MCF 10A (cell line): Measurements from ENCODE around the gene MREG. TPM values are rescaled to one million over a fixed set of nuclear protein-coding genes. Genes with fewer than 3 reads are reported as not detected.

Source experiments
- BruUV-seq: library from RNA; stranded (reverse); fragments of 400-500 nt; replicated peaks from 2 replicates; lab custom pipeline; 2021; lab: Mats Ljungman, UMichigan
- CTCF ChIA-PET: fragments of 300-600 bp; sonication (Branson Sonifier 250); formaldehyde crosslinking; extraction: SDS; loops from one replicate; lab custom pipeline; 2021; ENCODE audit warnings: antibody characterized with exemption, inconsistent platforms; lab: Yijun Ruan, JAX
- POLR2A ChIA-PET: fragments of 300-600, 350-650 bp; sonication (Branson Sonifier 250); formaldehyde crosslinking; extraction: SDS; loops from one replicate; lab custom pipeline; 2020; ENCODE audit warnings: antibody characterized with exemption, inconsistent platforms; lab: Yijun Ruan, JAX
- DNase-seq: peaks from one replicate; pipeline ENCODE4 v3.0.0-alpha.2; 2018; ENCODE audit not compliant: unreplicated experiment
- H3K27ac Mint-ChIP-seq: one replicate; pipeline ENCODE4 v1.8.0; 2022; ENCODE audit warnings: mild to moderate bottlenecking, low read depth, mixed read lengths; ENCODE audit not compliant: unreplicated experiment
- H3K27me3 Mint-ChIP-seq: one replicate; pipeline ENCODE4 v1.8.0; 2022; ENCODE audit warnings: mixed read lengths; ENCODE audit not compliant: insufficient read depth, unreplicated experiment
- H3K36me3 Mint-ChIP-seq: one replicate; pipeline ENCODE4 v1.8.0; 2022; ENCODE audit warnings: mild to moderate bottlenecking, moderate library complexity, mixed read lengths; ENCODE audit not compliant: insufficient read depth, unreplicated experiment
- H3K4me1 Mint-ChIP-seq: one replicate; pipeline ENCODE4 v1.8.0; 2022; ENCODE audit warnings: mixed read lengths; ENCODE audit not compliant: insufficient read depth, unreplicated experiment
- H3K4me3 Mint-ChIP-seq: one replicate; pipeline ENCODE4 v1.8.0; 2022; ENCODE audit warnings: mild to moderate bottlenecking, moderate library complexity, mixed read lengths; ENCODE audit not compliant: unreplicated experiment
- H3K9me3 Mint-ChIP-seq: one replicate; pipeline ENCODE4 v1.8.0; 2022; ENCODE audit warnings: mixed read lengths; ENCODE audit not compliant: unreplicated experiment
- intact Hi-C: fragments of 100-400 bp; cut with micrococcal nuclease; formaldehyde crosslinking; loops from 2 replicates; pipeline ENCODE4 v1.14.1; 2022
- total RNA-seq: library from RNA; stranded (reverse); gene quantifications from 2 replicates; pipeline ENCODE4 v1.2.3, GENCODE V29; 2022
- TF ChIP-seq, protein P1 (sequence below): fragments of 200-600 bp; IDR thresholded peaks from one replicate; pipeline ENCODE4 v1.8.0; 2022; ENCODE audit warnings: antibody characterized with exemption, mild to moderate bottlenecking; ENCODE audit not compliant: unreplicated experiment

MREG gene
- total RNA-seq, 1 experiment from 2014 or later: 10.4 TPM

DNA sequence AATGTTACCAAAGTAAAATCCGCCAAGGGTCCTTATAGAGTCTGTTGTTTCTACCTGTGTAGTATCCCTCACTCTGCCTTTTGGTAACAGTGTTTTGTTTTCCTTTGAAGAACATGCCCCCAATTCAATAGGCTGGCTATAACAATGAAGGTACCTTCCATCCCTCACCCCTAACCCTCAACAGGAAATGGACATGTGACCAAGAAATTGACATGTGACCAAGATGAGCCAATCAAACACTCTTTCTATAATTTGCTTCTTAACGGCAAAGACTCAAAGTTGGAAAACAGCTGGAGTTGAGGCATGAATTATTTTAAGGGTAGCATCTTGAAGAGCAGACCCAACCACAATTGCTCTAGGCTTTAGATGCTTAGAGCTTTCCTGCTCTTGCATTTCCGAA, 5.4 kb upstream of the MREG start:
- Mint-ChIP-seq H3K36me3 (no peaks in the 10 kb centered on the region), H3K4me1 (peaks cover 11% of the 10 kb centered on the region), H3K27ac (no peak overlapping the region), H3K27me3 (no peaks in the 10 kb centered on the region), H3K9me3 (no peaks in the 10 kb centered on the region), H3K4me3 (no peak overlapping the region)
- DNase-seq: no peak
- ChIA-PET POLR2A (interaction anchor here (4.1 kb wide), 1 partner anchor 12 kb away, joined by 14 read pairs; no protein-coding TSS in a partner anchor), CTCF (interaction anchor here (1.2 to 4.8 kb wide), 3 partner anchors 12 to 67 kb away, joined by 3 to 27 read pairs (median 8); no protein-coding TSS in a partner anchor)
- intact Hi-C loops: no loop called here
- TF ChIP-seq, protein P1, sequence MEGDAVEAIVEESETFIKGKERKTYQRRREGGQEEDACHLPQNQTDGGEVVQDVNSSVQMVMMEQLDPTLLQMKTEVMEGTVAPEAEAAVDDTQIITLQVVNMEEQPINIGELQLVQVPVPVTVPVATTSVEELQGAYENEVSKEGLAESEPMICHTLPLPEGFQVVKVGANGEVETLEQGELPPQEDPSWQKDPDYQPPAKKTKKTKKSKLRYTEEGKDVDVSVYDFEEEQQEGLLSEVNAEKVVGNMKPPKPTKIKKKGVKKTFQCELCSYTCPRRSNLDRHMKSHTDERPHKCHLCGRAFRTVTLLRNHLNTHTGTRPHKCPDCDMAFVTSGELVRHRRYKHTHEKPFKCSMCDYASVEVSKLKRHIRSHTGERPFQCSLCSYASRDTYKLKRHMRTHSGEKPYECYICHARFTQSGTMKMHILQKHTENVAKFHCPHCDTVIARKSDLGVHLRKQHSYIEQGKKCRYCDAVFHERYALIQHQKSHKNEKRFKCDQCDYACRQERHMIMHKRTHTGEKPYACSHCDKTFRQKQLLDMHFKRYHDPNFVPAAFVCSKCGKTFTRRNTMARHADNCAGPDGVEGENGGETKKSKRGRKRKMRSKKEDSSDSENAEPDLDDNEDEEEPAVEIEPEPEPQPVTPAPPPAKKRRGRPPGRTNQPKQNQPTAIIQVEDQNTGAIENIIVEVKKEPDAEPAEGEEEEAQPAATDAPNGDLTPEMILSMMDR: no peak
- no TSS peak for BruUV-seq

DNA sequence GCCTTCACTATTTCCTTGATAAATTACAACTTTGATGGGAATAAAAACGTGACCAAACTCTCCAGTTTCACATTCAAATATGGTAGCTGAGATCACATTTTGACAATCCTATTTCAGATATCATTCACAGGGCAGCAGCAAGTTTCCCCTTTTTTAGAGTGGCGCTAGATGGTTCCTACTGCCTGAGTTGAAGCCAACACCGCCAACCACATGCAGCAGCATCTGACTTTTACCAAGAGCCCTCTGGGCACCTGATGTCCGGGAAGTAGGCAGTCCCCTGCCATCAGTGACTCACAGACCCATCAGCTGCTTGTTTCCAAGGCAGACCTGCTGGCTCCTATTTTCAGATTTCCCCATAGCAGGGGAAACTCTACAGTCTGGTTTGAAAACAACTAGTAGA, 4.0 kb upstream of the MREG start:
- Mint-ChIP-seq H3K27me3 (no peaks in the 10 kb centered on the region), H3K4me3 (no peak overlapping the region), H3K9me3 (no peaks in the 10 kb centered on the region), H3K36me3 (no peaks in the 10 kb centered on the region), H3K4me1 (peaks cover 18% of the 10 kb centered on the region), H3K27ac (no peak overlapping the region)
- ChIA-PET CTCF (interaction anchor here (0.6 to 4.8 kb wide), 6 partner anchors 14 to 67 kb away, joined by 3 to 27 read pairs (median 4); no protein-coding TSS in a partner anchor), POLR2A (interaction anchor here (0.6 to 4.1 kb wide), 7 partner anchors 11 to 608 kb away, joined by 3 to 14 read pairs (median 3); no protein-coding TSS in a partner anchor)
- intact Hi-C loops: no loop called here
- peak; percentile 91 for DNase-seq
- TF ChIP-seq, protein P1: no peak
- BruUV-seq: no TSS peak

DNA sequence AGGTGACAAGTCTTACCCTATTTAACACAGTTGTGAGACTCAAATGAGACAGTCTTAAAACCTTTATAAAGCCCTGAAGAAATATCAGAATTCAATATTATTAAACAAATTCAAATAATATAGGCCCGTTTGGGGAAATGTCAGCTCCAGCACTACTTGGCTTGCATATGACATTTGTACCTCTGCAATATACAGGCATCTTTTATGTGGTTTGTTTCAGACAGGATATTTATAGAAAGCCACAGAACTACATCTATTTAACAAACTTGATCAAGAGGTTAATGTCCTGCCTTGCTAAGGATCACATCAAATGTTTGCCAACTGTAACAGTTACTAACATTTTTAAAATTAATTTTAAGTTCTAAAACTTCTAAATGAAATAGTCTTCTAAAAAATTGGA, 3.2 kb upstream of the MREG start:
- no peaks in the 10 kb centered on the region for H3K9me3 Mint-ChIP-seq
- POLR2A ChIA-PET: interaction anchor here (1.5 to 4.1 kb wide), 3 partner anchors 10 to 48 kb away, joined by 3 to 14 read pairs (median 3); no protein-coding TSS in a partner anchor
- H3K27ac Mint-ChIP-seq: no peak overlapping the region
- H3K4me3 Mint-ChIP-seq: no peak overlapping the region
- H3K27me3 Mint-ChIP-seq: no peaks in the 10 kb centered on the region
- intact Hi-C loops: no loop called here
- H3K36me3 Mint-ChIP-seq: no peaks in the 10 kb centered on the region
- H3K4me1 Mint-ChIP-seq: peaks cover 26% of the 10 kb centered on the region
- TF ChIP-seq, protein P1: no peak
- CTCF ChIA-PET: interaction anchor here (0.5 to 4.8 kb wide), 8 partner anchors 9 to 638 kb away, joined by 3 to 27 read pairs (median 3); no protein-coding TSS in a partner anchor
- BruUV-seq: no TSS peak
- DNase-seq: no peak

DNA sequence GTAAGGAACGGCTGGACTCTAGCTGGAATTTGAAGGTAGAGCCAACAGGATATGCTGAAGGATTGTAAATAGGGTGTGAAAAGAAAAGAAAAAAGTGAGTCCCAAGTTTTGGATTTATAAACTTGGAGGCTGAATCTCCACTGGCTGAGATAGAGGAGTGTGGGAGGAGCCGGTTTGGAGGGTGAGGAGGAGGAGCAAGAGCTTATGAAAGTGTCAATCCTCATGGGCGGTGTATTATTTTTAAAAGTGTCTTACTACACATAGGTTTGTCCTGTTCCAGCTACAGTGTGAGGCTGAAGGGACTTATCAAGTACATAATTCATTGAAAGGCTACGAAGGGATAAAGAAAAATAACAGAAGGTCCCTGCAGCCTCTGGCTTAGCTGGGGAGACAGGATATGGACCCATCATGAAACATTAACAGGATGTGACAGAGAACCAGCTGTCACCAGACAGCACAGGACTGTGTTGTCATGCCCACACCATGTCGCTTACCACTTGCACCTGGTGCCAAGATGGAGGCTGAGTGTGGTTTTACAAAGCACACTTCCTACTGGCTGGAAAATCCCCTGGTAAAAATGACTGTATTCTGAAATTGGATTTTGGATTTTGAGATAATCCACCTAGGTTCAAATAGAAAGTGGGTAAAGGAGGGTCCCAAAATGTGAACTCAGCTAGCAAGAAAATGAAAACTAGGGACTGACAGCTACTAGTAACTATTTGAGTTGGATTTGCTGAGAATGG, 2.5 kb upstream of the MREG start:
- H3K36me3 Mint-ChIP-seq: no peaks in the 10 kb centered on the region
- H3K4me3 Mint-ChIP-seq: no peak overlapping the region
- TF ChIP-seq, protein P1: no peak
- no peaks in the 10 kb centered on the region for H3K9me3 Mint-ChIP-seq
- no TSS peak for BruUV-seq
- H3K27ac Mint-ChIP-seq: no peak overlapping the region
- ChIA-PET POLR2A (interaction anchor here (1.5 to 4.1 kb wide), 3 partner anchors 10 to 48 kb away, joined by 3 to 14 read pairs (median 3); no protein-coding TSS in a partner anchor), CTCF (interaction anchor here (0.6 to 4.8 kb wide), 8 partner anchors 9 to 615 kb away, joined by 3 to 27 read pairs (median 4); no protein-coding TSS in a partner anchor)
- no peak for DNase-seq
- H3K27me3 Mint-ChIP-seq: no peaks in the 10 kb centered on the region
- peaks cover 31% of the 10 kb centered on the region for H3K4me1 Mint-ChIP-seq
- intact Hi-C loops: no loop called here
